ENCODE measurements around the gene QPCTL. TPM values are rescaled to one million over a fixed set of nuclear protein-coding genes. Genes with fewer than 3 reads are reported as not detected.
A peak's percentile ranks its signal among the peaks of the same experiment; 100 is the strongest.

Gene QPCTL
- total and polyA plus RNA-seq, 2 experiments from 2014 or later, result 10.3 to 11.0 TPM

- Histone ChIP-seq H3K9me2 (replicated peaks; ENCODE audit: insufficient read depth) (no peaks in the 10 kb centered on the region), H3K27me3 (no peaks in the 10 kb centered on the region), H3K36me3 (replicated peaks; ENCODE audit: insufficient read depth, low read depth) (no peaks in the 10 kb centered on the region), H3K27ac (no peak overlapping the region), H4K20me1 (ENCODE audit: insufficient read depth, poor library complexity, severe bottlenecking) (no peaks in the 10 kb centered on the region), H3K4me2 (no peak overlapping the region), H2AFZ (no peak overlapping the region), H3K9me3 (ENCODE audit: low read depth) (no peaks in the 10 kb centered on the region), H3K4me1 (ENCODE audit: insufficient read depth) (peaks cover 4% of the 10 kb centered on the region), H3K4me3 (no peak overlapping the region), H3K79me2 (peaks cover 51% of the 10 kb centered on the region)
- TF ChIP-seq EZH2 (IDR thresholded peaks at IDR 0.05; ENCODE audit: borderline replicate concordance) (no peak), EZH2phosphoT487 (IDR thresholded peaks at IDR 0.05; ENCODE audit: low read depth, severe bottlenecking, unreplicated experiment) (no peak), CTCF (IDR thresholded peaks at IDR 0.05; ENCODE audit: poor library complexity) (no peak)
- WGBS (ENCODE audit: low lambda C conversion rate, missing lambda C conversion rate), result 98% methylated on average over 59 of the region's 76 CpGs
- DNase-seq (ENCODE audit: low spot score), result no peak
These were observed 19.6 kb downstream of the QPCTL start for GRCh38 chr19:45711851-45712698.

- Histone ChIP-seq H3K79me2 (peaks cover 51% of the 10 kb centered on the region), H3K4me3 (no peak overlapping the region), H3K4me1 (ENCODE audit: insufficient read depth) (peaks cover 4% of the 10 kb centered on the region), H3K27ac (no peak overlapping the region), H3K4me2 (no peak overlapping the region), H3K36me3 (replicated peaks; ENCODE audit: insufficient read depth, low read depth) (no peaks in the 10 kb centered on the region), H3K27me3 (no peaks in the 10 kb centered on the region), H3K9me3 (ENCODE audit: low read depth) (no peaks in the 10 kb centered on the region), H3K9me2 (replicated peaks; ENCODE audit: insufficient read depth) (no peaks in the 10 kb centered on the region), H2AFZ (no peak overlapping the region), H4K20me1 (ENCODE audit: insufficient read depth, poor library complexity, severe bottlenecking) (no peaks in the 10 kb centered on the region)
- TF ChIP-seq EZH2 (IDR thresholded peaks at IDR 0.05; ENCODE audit: borderline replicate concordance), result no peak
- no peak for TF ChIP-seq CTCF (IDR thresholded peaks at IDR 0.05; ENCODE audit: poor library complexity)
- TF ChIP-seq EZH2phosphoT487 (IDR thresholded peaks at IDR 0.05; ENCODE audit: low read depth, severe bottlenecking, unreplicated experiment), result no peak
- WGBS (ENCODE audit: low lambda C conversion rate, missing lambda C conversion rate), result 95% methylated on average over 20 of the region's 25 CpGs
- no peak for DNase-seq (ENCODE audit: low spot score)
These were observed 20.2 kb downstream of the QPCTL start for GRCh38 chr19:45712699-45713067.

- 96% methylated on average over 13 of the region's 15 CpGs for WGBS (ENCODE audit: low lambda C conversion rate, missing lambda C conversion rate)
- no peaks in the 10 kb centered on the region for H3K27me3 ChIP-seq
- no peaks in the 10 kb centered on the region for H3K9me2 ChIP-seq (replicated peaks; ENCODE audit: insufficient read depth)
- TF ChIP-seq EZH2phosphoT487 (IDR thresholded peaks at IDR 0.05; ENCODE audit: low read depth, severe bottlenecking, unreplicated experiment), result no peak
- no peak for TF ChIP-seq CTCF (IDR thresholded peaks at IDR 0.05; ENCODE audit: poor library complexity)
- TF ChIP-seq EZH2 (IDR thresholded peaks at IDR 0.05; ENCODE audit: borderline replicate concordance), result no peak
- H2AFZ ChIP-seq, result no peak overlapping the region
- peaks cover 53% of the 10 kb centered on the region for H3K79me2 ChIP-seq
- peaks cover 8% of the 10 kb centered on the region for H3K4me1 ChIP-seq (ENCODE audit: insufficient read depth)
- no peaks in the 10 kb centered on the region for H3K36me3 ChIP-seq (replicated peaks; ENCODE audit: insufficient read depth, low read depth)
- H3K4me2 ChIP-seq, result no peak overlapping the region
- H4K20me1 ChIP-seq (ENCODE audit: insufficient read depth, poor library complexity, severe bottlenecking), result no peaks in the 10 kb centered on the region
- H3K27ac ChIP-seq, result no peak overlapping the region
- no peak overlapping the region for H3K4me3 ChIP-seq
- DNase-seq (ENCODE audit: low spot score), result peak; percentile 11
- no peaks in the 10 kb centered on the region for H3K9me3 ChIP-seq (ENCODE audit: low read depth)
These were observed 20.7 kb downstream of the QPCTL start for GRCh38 chr19:45713141-45713540.
